ENCODE results near the gene NABP2. TPM values are rescaled to one million over a fixed set of nuclear protein-coding genes. Genes with fewer than 3 reads are reported as not detected.

NABP2 gene
- total and polyA plus RNA-seq, 5 donors from 2014 or later: 4.1 to 16.9 (median 5.6) TPM

- DNase-seq (no peak), ATAC-seq (ENCODE audit: low read depth in 2 of 2) (no peak)
- H3K27me3 ChIP-seq (ENCODE audit: control insufficient read depth, insufficient read depth, low read length): no peaks in the 10 kb centered on the region
- H3K36me3 Mint-ChIP-seq: peaks cover 11% of the 10 kb centered on the region
- H3K9me3 ChIP-seq (ENCODE audit: control insufficient read depth in 2 of 2, low read length in 2 of 2): no peaks in the 10 kb centered on the region
- no peak overlapping the region for H3K27ac ChIP-seq (ENCODE audit: insufficient read depth, low read length, poor library complexity, severe bottlenecking)
- no peak overlapping the region for H3K4me3 Mint-ChIP-seq
- peaks cover 18% of the 10 kb centered on the region for H3K36me3 ChIP-seq (ENCODE audit: control insufficient read depth, insufficient read depth, low read length)
- H3K27me3 Mint-ChIP-seq: no peaks in the 10 kb centered on the region
- H3K4me3 ChIP-seq (ENCODE audit: low read depth, low read length): no peak overlapping the region
- H3K4me1 Mint-ChIP-seq: peaks cover 0 to 2% (median 0%) of the 10 kb centered on the region in 4 donors
- H3K4me1 ChIP-seq (ENCODE audit: control insufficient read depth, insufficient read depth, low read length, poor library complexity, severe bottlenecking): no peaks in the 10 kb centered on the region
- H3K27ac Mint-ChIP-seq: peak overlapping the region in 2 of 3 donors; percentile 21 to 86
- H3K9me3 Mint-ChIP-seq: no peaks in the 10 kb centered on the region
These were observed 21.8 kb upstream of the NABP2 start for GRCh38 chr12:56202366-56202765.

GRCh38 chr12:56202838-56203237, 21.3 kb upstream of the NABP2 start:
- Mint-ChIP-seq H3K36me3 (peaks cover 15% of the 10 kb centered on the region), H3K4me3 (no peak overlapping the region), H3K4me1 (peaks cover 0 to 2% (median 0%) of the 10 kb centered on the region in 4 donors), H3K27ac (peak overlapping the region in 2 of 3 donors; percentile 74 to 86), H3K9me3 (no peaks in the 10 kb centered on the region), H3K27me3 (no peaks in the 10 kb centered on the region)
- H3K27me3 ChIP-seq (ENCODE audit: control insufficient read depth, insufficient read depth, low read length): no peaks in the 10 kb centered on the region
- H3K4me3 ChIP-seq (ENCODE audit: low read depth, low read length): no peak overlapping the region
- DNase-seq: no peak
- no peaks in the 10 kb centered on the region for H3K4me1 ChIP-seq (ENCODE audit: control insufficient read depth, insufficient read depth, low read length, poor library complexity, severe bottlenecking)
- no peak for ATAC-seq (ENCODE audit: low read depth in 2 of 2)
- H3K9me3 ChIP-seq (ENCODE audit: control insufficient read depth in 2 of 2, low read length in 2 of 2): no peaks in the 10 kb centered on the region
- peaks cover 23% of the 10 kb centered on the region for H3K36me3 ChIP-seq (ENCODE audit: control insufficient read depth, insufficient read depth, low read length)
- no peak overlapping the region for H3K27ac ChIP-seq (ENCODE audit: insufficient read depth, low read length, poor library complexity, severe bottlenecking)

GRCh38 chr12:56204275-56204674, 19.9 kb upstream of the NABP2 start:
- Histone ChIP-seq H3K27me3 (ENCODE audit: control insufficient read depth, insufficient read depth, low read length) (no peaks in the 10 kb centered on the region), H3K9me3 (ENCODE audit: control insufficient read depth in 2 of 2, low read length in 2 of 2) (no peaks in the 10 kb centered on the region), H3K4me1 (ENCODE audit: control insufficient read depth, insufficient read depth, low read length, poor library complexity, severe bottlenecking) (no peaks in the 10 kb centered on the region), H3K4me3 (ENCODE audit: low read depth, low read length) (no peak overlapping the region), H3K27ac (ENCODE audit: insufficient read depth, low read length, poor library complexity, severe bottlenecking) (no peak overlapping the region), H3K36me3 (ENCODE audit: control insufficient read depth, insufficient read depth, low read length) (peaks cover 28% of the 10 kb centered on the region)
- H3K36me3 Mint-ChIP-seq: peaks cover 18% of the 10 kb centered on the region
- peak overlapping the region; percentile 15 to 77 (median 49) for H3K27ac Mint-ChIP-seq
- H3K27me3 Mint-ChIP-seq: no peaks in the 10 kb centered on the region
- ATAC-seq (ENCODE audit: low read depth in 2 of 2) (no peak), DNase-seq (no peak)
- H3K4me1 Mint-ChIP-seq: peaks cover 0 to 2% (median 0%) of the 10 kb centered on the region in 4 donors
- no peak overlapping the region for H3K4me3 Mint-ChIP-seq
- no peaks in the 10 kb centered on the region for H3K9me3 Mint-ChIP-seq

GRCh38 chr12:56205445-56205844, 18.7 kb upstream of the NABP2 start:
- no peaks in the 10 kb centered on the region for H3K9me3 ChIP-seq (ENCODE audit: control insufficient read depth in 2 of 2, low read length in 2 of 2)
- H3K27me3 ChIP-seq (ENCODE audit: control insufficient read depth, insufficient read depth, low read length): no peaks in the 10 kb centered on the region
- Mint-ChIP-seq H3K36me3 (peaks cover 26% of the 10 kb centered on the region), H3K27me3 (no peaks in the 10 kb centered on the region), H3K4me3 (no peak overlapping the region), H3K4me1 (peaks cover 0 to 2% (median 0%) of the 10 kb centered on the region in 4 donors), H3K9me3 (no peaks in the 10 kb centered on the region), H3K27ac (no peak overlapping the region)
- ATAC-seq (ENCODE audit: low read depth in 2 of 2) (peak in 1 of 2 donors; percentile 31), DNase-seq (no peak)
- H3K4me1 ChIP-seq (ENCODE audit: control insufficient read depth, insufficient read depth, low read length, poor library complexity, severe bottlenecking): no peaks in the 10 kb centered on the region
- H3K4me3 ChIP-seq (ENCODE audit: low read depth, low read length): no peak overlapping the region
- peaks cover 35% of the 10 kb centered on the region for H3K36me3 ChIP-seq (ENCODE audit: control insufficient read depth, insufficient read depth, low read length)
- no peak overlapping the region for H3K27ac ChIP-seq (ENCODE audit: insufficient read depth, low read length, poor library complexity, severe bottlenecking)

GRCh38 chr12:56206452-56207166, 17.5 kb upstream of the NABP2 start:
- Mint-ChIP-seq H3K27me3 (no peaks in the 10 kb centered on the region), H3K27ac (peak overlapping the region in 2 of 3 donors; percentile 18 to 78), H3K36me3 (peaks cover 33% of the 10 kb centered on the region), H3K4me3 (no peak overlapping the region), H3K9me3 (no peaks in the 10 kb centered on the region), H3K4me1 (peaks cover 0 to 2% (median 0%) of the 10 kb centered on the region in 4 donors)
- Histone ChIP-seq H3K4me3 (ENCODE audit: low read depth, low read length) (no peak overlapping the region), H3K27ac (ENCODE audit: insufficient read depth, low read length, poor library complexity, severe bottlenecking) (no peak overlapping the region), H3K27me3 (ENCODE audit: control insufficient read depth, insufficient read depth, low read length) (no peaks in the 10 kb centered on the region), H3K4me1 (ENCODE audit: control insufficient read depth, insufficient read depth, low read length, poor library complexity, severe bottlenecking) (no peaks in the 10 kb centered on the region), H3K9me3 (ENCODE audit: control insufficient read depth in 2 of 2, low read length in 2 of 2) (no peaks in the 10 kb centered on the region), H3K36me3 (ENCODE audit: control insufficient read depth, insufficient read depth, low read length) (peaks cover 38% of the 10 kb centered on the region)
- ATAC-seq (ENCODE audit: low read depth in 2 of 2) (peak in 1 of 2 donors; percentile 29), DNase-seq (peak; percentile 23 to 53 (median 27))

- no peaks in the 10 kb centered on the region for H3K4me1 ChIP-seq (ENCODE audit: control insufficient read depth, insufficient read depth, low read length, poor library complexity, severe bottlenecking)
- ATAC-seq (ENCODE audit: low read depth in 2 of 2) (no peak), DNase-seq (no peak)
- peaks cover 39% of the 10 kb centered on the region for H3K36me3 Mint-ChIP-seq
- no peak overlapping the region for H3K27ac Mint-ChIP-seq
- H3K27ac ChIP-seq (ENCODE audit: insufficient read depth, low read length, poor library complexity, severe bottlenecking): no peak overlapping the region
- no peaks in the 10 kb centered on the region for H3K27me3 Mint-ChIP-seq
- peaks cover 0 to 2% (median 0%) of the 10 kb centered on the region in 4 donors for H3K4me1 Mint-ChIP-seq
- no peaks in the 10 kb centered on the region for H3K9me3 Mint-ChIP-seq
- H3K27me3 ChIP-seq (ENCODE audit: control insufficient read depth, insufficient read depth, low read length): no peaks in the 10 kb centered on the region
- no peak overlapping the region for H3K4me3 Mint-ChIP-seq
- peaks cover 50% of the 10 kb centered on the region for H3K36me3 ChIP-seq (ENCODE audit: control insufficient read depth, insufficient read depth, low read length)
- no peaks in the 10 kb centered on the region for H3K9me3 ChIP-seq (ENCODE audit: control insufficient read depth in 2 of 2, low read length in 2 of 2)
- no peak overlapping the region for H3K4me3 ChIP-seq (ENCODE audit: low read depth, low read length)
These were observed 16.1 kb upstream of the NABP2 start for GRCh38 chr12:56208006-56208405.

- H3K4me1 Mint-ChIP-seq: peaks cover 5 to 13% (median 9%) of the 10 kb centered on the region in 4 donors
- ATAC-seq (ENCODE audit: low read depth in 2 of 2) (no peak), DNase-seq (no peak)
- no peaks in the 10 kb centered on the region for H3K27me3 ChIP-seq (ENCODE audit: control insufficient read depth, insufficient read depth, low read length)
- H3K4me3 ChIP-seq (ENCODE audit: low read depth, low read length): no peak overlapping the region
- no peaks in the 10 kb centered on the region for H3K4me1 ChIP-seq (ENCODE audit: control insufficient read depth, insufficient read depth, low read length, poor library complexity, severe bottlenecking)
- H3K36me3 Mint-ChIP-seq: peaks cover 45% of the 10 kb centered on the region
- no peak overlapping the region for H3K27ac Mint-ChIP-seq
- H3K9me3 ChIP-seq (ENCODE audit: control insufficient read depth in 2 of 2, low read length in 2 of 2): no peaks in the 10 kb centered on the region
- H3K9me3 Mint-ChIP-seq: no peaks in the 10 kb centered on the region
- no peaks in the 10 kb centered on the region for H3K27me3 Mint-ChIP-seq
- no peak overlapping the region for H3K4me3 Mint-ChIP-seq
- no peak overlapping the region for H3K27ac ChIP-seq (ENCODE audit: insufficient read depth, low read length, poor library complexity, severe bottlenecking)
- H3K36me3 ChIP-seq (ENCODE audit: control insufficient read depth, insufficient read depth, low read length): peaks cover 62% of the 10 kb centered on the region
These were observed 11.8 kb upstream of the NABP2 start for GRCh38 chr12:56212361-56212760.

- DNase-seq (no peak), ATAC-seq (ENCODE audit: low read depth in 2 of 2) (no peak)
- Mint-ChIP-seq H3K27ac (peak overlapping the region in 1 of 3 donors; percentile 83), H3K4me3 (peak overlapping the region in 1 of 4 donors; percentile 48), H3K9me3 (no peaks in the 10 kb centered on the region), H3K36me3 (peaks cover 38% of the 10 kb centered on the region), H3K4me1 (peaks cover 5 to 20% (median 10%) of the 10 kb centered on the region in 4 donors), H3K27me3 (no peaks in the 10 kb centered on the region)
- H3K9me3 ChIP-seq (ENCODE audit: control insufficient read depth in 2 of 2, low read length in 2 of 2): no peaks in the 10 kb centered on the region
- H3K4me3 ChIP-seq (ENCODE audit: low read depth, low read length): no peak overlapping the region
- no peak overlapping the region for H3K27ac ChIP-seq (ENCODE audit: insufficient read depth, low read length, poor library complexity, severe bottlenecking)
- H3K36me3 ChIP-seq (ENCODE audit: control insufficient read depth, insufficient read depth, low read length): peaks cover 52% of the 10 kb centered on the region
- no peaks in the 10 kb centered on the region for H3K4me1 ChIP-seq (ENCODE audit: control insufficient read depth, insufficient read depth, low read length, poor library complexity, severe bottlenecking)
- H3K27me3 ChIP-seq (ENCODE audit: control insufficient read depth, insufficient read depth, low read length): no peaks in the 10 kb centered on the region
These were observed 10.3 kb upstream of the NABP2 start for GRCh38 chr12:56213878-56214277.

Measured in CD4-positive, CD25-positive, alpha-beta regulatory T cell (primary cell).